Spleen (tissue), 7 donors: Measurements from ENCODE around the gene ABHD1.

Source experiments
- POLR2A ChIP-seq, 3 donors: fragments of 450-650 bp; IDR thresholded peaks; one replicate each; pipeline ENCODE4 v1.5.1; 2017; ENCODE audit warnings: antibody characterized with exemption in 3 of 3, mild to moderate bottlenecking in 1 of 3
- TF ChIP-seq, protein P1 (sequence below), 11 experiments: fragments of 200-600 bp in 7 of 11; fragments of 450-650 bp in 4 of 11; sonication (generic) in 4 of 11; IDR thresholded peaks in 8 of 11; conservative IDR thresholded peaks in 3 of 11; 1 replicate in 7 of 11; 2 replicates in 4 of 11; pipeline versions ENCODE4 v1.4.0 to v1.8.0; 2016 to 2021; ENCODE audit warnings: antibody characterized with exemption in 11 of 11, inconsistent platforms in 4 of 11, mild to moderate bottlenecking in 1 of 11
- donor health status: DM: no; HTN: no; CAD: no; lungs with moderate emphysema.
- donor health status: DM: no; HTN: no; CAD: no.
- donor health status: DM: no; HTN: no; CAD: no.

- TF ChIP-seq, protein P1, sequence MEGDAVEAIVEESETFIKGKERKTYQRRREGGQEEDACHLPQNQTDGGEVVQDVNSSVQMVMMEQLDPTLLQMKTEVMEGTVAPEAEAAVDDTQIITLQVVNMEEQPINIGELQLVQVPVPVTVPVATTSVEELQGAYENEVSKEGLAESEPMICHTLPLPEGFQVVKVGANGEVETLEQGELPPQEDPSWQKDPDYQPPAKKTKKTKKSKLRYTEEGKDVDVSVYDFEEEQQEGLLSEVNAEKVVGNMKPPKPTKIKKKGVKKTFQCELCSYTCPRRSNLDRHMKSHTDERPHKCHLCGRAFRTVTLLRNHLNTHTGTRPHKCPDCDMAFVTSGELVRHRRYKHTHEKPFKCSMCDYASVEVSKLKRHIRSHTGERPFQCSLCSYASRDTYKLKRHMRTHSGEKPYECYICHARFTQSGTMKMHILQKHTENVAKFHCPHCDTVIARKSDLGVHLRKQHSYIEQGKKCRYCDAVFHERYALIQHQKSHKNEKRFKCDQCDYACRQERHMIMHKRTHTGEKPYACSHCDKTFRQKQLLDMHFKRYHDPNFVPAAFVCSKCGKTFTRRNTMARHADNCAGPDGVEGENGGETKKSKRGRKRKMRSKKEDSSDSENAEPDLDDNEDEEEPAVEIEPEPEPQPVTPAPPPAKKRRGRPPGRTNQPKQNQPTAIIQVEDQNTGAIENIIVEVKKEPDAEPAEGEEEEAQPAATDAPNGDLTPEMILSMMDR (IDR thresholded peaks at IDR 0.05 in 8 of 11, conservative IDR thresholded peaks at IDR 0.05 in 3 of 11), result no peak
- no peak for TF ChIP-seq POLR2A (IDR thresholded peaks at IDR 0.05)
Measured at GRCh38 chr2:27088634-27089033, 35.0 kb upstream of the ABHD1 start.
